Panc1 (cell line): ENCODE results near the gene SMIM13. TPM values are rescaled to one million over a fixed set of nuclear protein-coding genes. Genes with fewer than 3 reads are reported as not detected.
A peak's percentile ranks its signal among the peaks of the same experiment; 100 is the strongest.

Experiments used
- ATAC-seq: fragments of 200-7000 bp; cut with Tn5 transposase; 2 replicates; pipeline ENCODE4 v1.9.1; 2020; ENCODE audit warnings: mild to moderate bottlenecking, moderate library complexity
- BruUV-seq: library from RNA; stranded (reverse); fragments of 400-500 nt; replicated peaks from 2 replicates; lab custom pipeline; 2021; lab: Mats Ljungman, UMichigan
- CTCF ChIA-PET: fragments of 300-600 bp; sonication (Branson Sonifier 250); formaldehyde crosslinking; loops from one replicate; lab custom pipeline; 2022; ENCODE audit warnings: antibody characterized with exemption; lab: Charles Lee
- POLR2A ChIA-PET: fragments of 300-600 bp; sonication (Branson Sonifier 250); formaldehyde crosslinking; loops from one replicate; lab custom pipeline; 2022; ENCODE audit warnings: antibody characterized with exemption; lab: Charles Lee
- DNase-seq: peaks from one replicate; pipeline ENCODE4 v3.0.0-alpha.2; 2010; ENCODE audit warnings: low read depth, low spot score
- H3K27ac ChIP-seq: 2 replicates; pipeline ENCODE4 v1.5.1; 2011; ENCODE audit warnings: mild to moderate bottlenecking, low read length, inconsistent platforms
- H3K27me3 ChIP-seq: fragments of 200-500 bp; sonication (Bioruptor generic); 2 replicates; pipeline ENCODE4 v1.6.0; 2014; ENCODE audit warnings: low read length, inconsistent platforms; ENCODE audit not compliant: control insufficient read depth, insufficient read depth
- H3K36me3 ChIP-seq: fragments of 200-500 bp; sonication (Bioruptor generic); 2 replicates; pipeline ENCODE4 v1.5.1; 2014; ENCODE audit warnings: inconsistent platforms, mild to moderate bottlenecking, low read length, moderate library complexity; ENCODE audit not compliant: control insufficient read depth, insufficient read depth
- H3K4me1 ChIP-seq: 2 replicates; pipeline ENCODE4 v1.5.1; 2011; ENCODE audit warnings: inconsistent platforms, mild to moderate bottlenecking, low read length, moderate library complexity; ENCODE audit not compliant: control insufficient read depth, insufficient read depth
- H3K4me3 ChIP-seq, 2 experiments: 2 replicates each; pipeline ENCODE4 v1.5.1; 2011 to 2012; ENCODE audit warnings: low read depth in 2 of 2, low read length in 2 of 2, mild to moderate bottlenecking in 2 of 2, inconsistent platforms in 1 of 2, moderate library complexity in 1 of 2
- H3K9me3 ChIP-seq: fragments of 200-500 bp; sonication (Bioruptor generic); 2 replicates; pipeline ENCODE4 v1.5.1; 2014; ENCODE audit warnings: low read depth, mild to moderate bottlenecking, inconsistent platforms, low read length, moderate library complexity; ENCODE audit not compliant: control insufficient read depth, insufficient read depth
- POLR2AphosphoS5 ChIP-seq: IDR thresholded peaks from 2 replicates; pipeline ENCODE4 v1.6.1; 2012; ENCODE audit warnings: mild to moderate bottlenecking, low read depth, low read length, moderate library complexity
- REST ChIP-seq, 2 experiments: IDR thresholded peaks; 2 replicates each; pipeline ENCODE4 v1.6.1; 2011 to 2012; ENCODE audit warnings: low read depth in 2 of 2, control low read depth in 1 of 2, low read length in 1 of 2, mild to moderate bottlenecking in 1 of 2, moderate library complexity in 1 of 2; ENCODE audit not compliant: insufficient read depth in 1 of 2
- SIN3A ChIP-seq: IDR thresholded peaks from 2 replicates; pipeline ENCODE4 v1.6.1; 2012; ENCODE audit warnings: low read depth, mild to moderate bottlenecking, low read length, moderate library complexity, borderline replicate concordance; ENCODE audit not compliant: insufficient read depth
- TCF7L2 ChIP-seq: IDR thresholded peaks from 2 replicates; pipeline ENCODE4 v1.6.1; 2011; ENCODE audit warnings: mild to moderate bottlenecking, low read depth, low read length, inconsistent platforms
- in situ Hi-C: cut with HindIII; loops from 2 replicates; pipeline ENCODE4 v1.10.0; 2016; ENCODE audit warnings: low sequenced_read_pairs, low pct_unique_long_range_greater_than_20kb
- intact Hi-C: fragments of 100-400 bp; cut with micrococcal nuclease; formaldehyde crosslinking; loops from one replicate; pipeline ENCODE4 v1.10.0; 2022; ENCODE audit not compliant: unreplicated experiment
- total RNA-seq: library from RNA; stranded (reverse); gene quantifications from one replicate; pipeline ENCODE4 v1.2.1, GENCODE V29; 2021; ENCODE audit not compliant: unreplicated experiment
- TF ChIP-seq, protein P1 (sequence below): fragments of 450-650 bp; IDR thresholded peaks from 2 replicates; pipeline ENCODE4 v1.5.1; 2017; ENCODE audit warnings: mild to moderate bottlenecking

The SMIM13 gene
- total RNA-seq, 1 experiment from 2014 or later, result 17.6 TPM

GRCh38 chr6:11144393-11144851 is 50.8 kb downstream of the SMIM13 start:
- in situ Hi-C loops (no loop called here), intact Hi-C loops (loop anchor here (1.0 to 5.0 kb wide), 2 partner anchors 352 to 433 kb away; no protein-coding TSS in a partner anchor)
- peak; percentile 92 for ATAC-seq
- CTCF ChIA-PET, result interaction anchor here (0.7 to 1.5 kb wide), 4 partner anchors 13 to 431 kb away, joined by 3 to 7 read pairs (median 4); no protein-coding TSS in a partner anchor
- POLR2A ChIA-PET, result interaction anchor here (0.6 kb wide), 1 partner anchor 357 kb away, joined by 3 read pairs; no protein-coding TSS in a partner anchor
- no peak overlapping the region for H3K4me3 ChIP-seq
- no peaks in the 10 kb centered on the region for H3K27me3 ChIP-seq
- TF ChIP-seq, protein P1, sequence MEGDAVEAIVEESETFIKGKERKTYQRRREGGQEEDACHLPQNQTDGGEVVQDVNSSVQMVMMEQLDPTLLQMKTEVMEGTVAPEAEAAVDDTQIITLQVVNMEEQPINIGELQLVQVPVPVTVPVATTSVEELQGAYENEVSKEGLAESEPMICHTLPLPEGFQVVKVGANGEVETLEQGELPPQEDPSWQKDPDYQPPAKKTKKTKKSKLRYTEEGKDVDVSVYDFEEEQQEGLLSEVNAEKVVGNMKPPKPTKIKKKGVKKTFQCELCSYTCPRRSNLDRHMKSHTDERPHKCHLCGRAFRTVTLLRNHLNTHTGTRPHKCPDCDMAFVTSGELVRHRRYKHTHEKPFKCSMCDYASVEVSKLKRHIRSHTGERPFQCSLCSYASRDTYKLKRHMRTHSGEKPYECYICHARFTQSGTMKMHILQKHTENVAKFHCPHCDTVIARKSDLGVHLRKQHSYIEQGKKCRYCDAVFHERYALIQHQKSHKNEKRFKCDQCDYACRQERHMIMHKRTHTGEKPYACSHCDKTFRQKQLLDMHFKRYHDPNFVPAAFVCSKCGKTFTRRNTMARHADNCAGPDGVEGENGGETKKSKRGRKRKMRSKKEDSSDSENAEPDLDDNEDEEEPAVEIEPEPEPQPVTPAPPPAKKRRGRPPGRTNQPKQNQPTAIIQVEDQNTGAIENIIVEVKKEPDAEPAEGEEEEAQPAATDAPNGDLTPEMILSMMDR, result peak; percentile 91
- TF ChIP-seq REST (IDR thresholded peaks at IDR 0.05; ENCODE audit: insufficient read depth in 1 of 2, low read depth in 2 of 2, low read length in 1 of 2) (no peak), TCF7L2 (no peak), SIN3A (no peak), POLR2AphosphoS5 (no peak)
- no peak overlapping the region for H3K27ac ChIP-seq
- H3K36me3 ChIP-seq, result no peaks in the 10 kb centered on the region
- DNase-seq, result peak; percentile 54
- H3K4me1 ChIP-seq, result 0 out of 2 replicates have a peak, but pooled peaks cover 3% of the 10 kb centered on the region
- BruUV-seq, result no TSS peak
- no peaks in the 10 kb centered on the region for H3K9me3 ChIP-seq

DNA sequence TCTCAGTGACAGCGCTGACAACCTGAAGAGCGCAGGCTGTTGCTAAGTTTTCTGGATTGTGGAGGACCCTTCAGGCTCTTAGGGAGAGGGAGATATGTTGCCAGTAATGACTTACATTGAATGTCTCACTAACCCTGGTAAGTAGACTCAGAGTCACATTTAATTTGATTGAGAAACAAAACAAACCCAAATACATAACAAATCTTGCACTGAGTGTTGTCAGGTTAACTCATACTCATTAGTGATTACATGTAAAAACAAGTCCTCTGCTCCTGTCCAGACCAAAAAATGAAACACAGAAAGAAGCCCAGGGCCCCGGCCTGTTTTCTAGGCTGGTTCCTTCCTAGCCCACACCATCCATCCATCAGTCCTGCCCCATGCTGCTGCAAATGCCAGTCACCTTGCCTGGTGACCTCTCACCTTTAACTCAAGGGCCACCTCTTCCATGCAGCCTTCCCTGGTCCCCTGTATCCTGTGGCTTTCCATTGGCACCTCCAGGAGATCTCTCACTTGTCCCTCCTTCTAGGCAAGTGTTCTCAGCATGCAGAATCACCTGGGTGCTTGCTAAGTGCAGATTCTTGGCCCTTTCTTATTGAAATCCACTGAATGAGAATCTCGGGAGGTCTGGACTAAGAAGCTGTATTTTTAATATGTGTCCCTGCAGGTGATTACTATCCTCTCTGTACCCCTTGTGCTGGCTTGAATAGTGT is 52.6 kb downstream of the SMIM13 start:
- 0 out of 2 replicates have a peak, but pooled peaks cover 3% of the 10 kb centered on the region for H3K4me1 ChIP-seq
- no peak overlapping the region for H3K4me3 ChIP-seq
- BruUV-seq, result no TSS peak
- H3K9me3 ChIP-seq, result no peaks in the 10 kb centered on the region
- in situ Hi-C loops, result no loop called here
- intact Hi-C loops, result no loop called here
- ChIA-PET CTCF (no interaction called here), POLR2A (no interaction called here)
- no peak overlapping the region for H3K27ac ChIP-seq
- H3K27me3 ChIP-seq, result no peaks in the 10 kb centered on the region
- TF ChIP-seq POLR2AphosphoS5, result no peak
- TF ChIP-seq, protein P1, result no peak
- no peak for TF ChIP-seq SIN3A
- TF ChIP-seq TCF7L2, result no peak
- TF ChIP-seq REST (IDR thresholded peaks at IDR 0.05; ENCODE audit: insufficient read depth in 1 of 2, low read depth in 2 of 2, low read length in 1 of 2), result no peak
- no peak for DNase-seq
- no peak for ATAC-seq
- H3K36me3 ChIP-seq, result no peaks in the 10 kb centered on the region
